Superior temporal gyrus (tissue), 1 donor: ENCODE results near the gene CDKAL1.
"Not testable (repeated sequence)": the region's sequence is repeated elsewhere in the genome, so short reads cannot be mapped to it uniquely, and the experiment has no call there.

Experiments used
- DNase-seq: peaks from one replicate; pipeline ENCODE4 v3.0.0-alpha.2; 2016; ENCODE audit errors: extremely low spot score

The CDKAL1 gene

GRCh38 chr6:21167790-21168189, 633.5 kb downstream of the CDKAL1 start:
- DNase-seq: no peak

GRCh38 chr6:21171801-21172200, 637.5 kb downstream of the CDKAL1 start:
- no peak for DNase-seq

DNA sequence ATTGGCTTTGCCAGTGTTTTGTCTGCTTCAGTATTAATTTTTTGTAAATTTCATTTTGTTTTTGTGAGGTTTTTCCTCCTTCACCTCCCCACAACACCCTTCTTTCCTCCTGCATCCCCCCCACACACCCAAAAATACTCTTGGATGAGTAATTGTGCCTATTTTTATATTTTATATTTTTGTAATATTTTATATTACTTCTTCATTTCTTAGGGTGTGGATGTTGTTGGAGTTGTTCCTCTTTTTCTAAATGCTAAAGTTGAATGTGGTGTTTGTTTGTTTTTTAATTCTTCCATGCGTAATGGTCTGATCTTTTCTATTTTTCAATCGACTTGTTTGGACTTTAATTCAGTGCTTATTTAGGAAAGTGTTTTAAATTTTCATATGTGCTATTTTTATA, 638.8 kb downstream of the CDKAL1 start:
- DNase-seq: no peak

DNA sequence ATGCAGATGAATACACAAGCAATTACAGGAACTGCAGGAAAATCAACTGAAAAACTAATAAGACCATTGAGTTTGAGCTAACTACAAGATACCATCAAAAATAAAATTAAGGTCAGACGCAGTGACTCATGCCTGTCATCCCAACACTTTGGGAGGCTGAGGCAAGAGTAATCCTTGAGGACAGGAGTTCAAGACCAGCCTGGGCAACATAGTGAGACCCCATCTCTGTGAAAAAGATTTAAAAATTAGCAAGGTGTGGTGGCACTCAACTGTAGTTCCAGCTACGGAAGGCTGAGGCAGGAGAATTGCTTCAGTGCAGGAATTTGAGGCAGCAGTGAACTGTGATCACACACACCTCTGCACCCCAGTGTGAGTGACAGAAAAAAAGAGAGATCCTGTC, 639.4 kb downstream of the CDKAL1 start:
- DNase-seq: no peak

DNA sequence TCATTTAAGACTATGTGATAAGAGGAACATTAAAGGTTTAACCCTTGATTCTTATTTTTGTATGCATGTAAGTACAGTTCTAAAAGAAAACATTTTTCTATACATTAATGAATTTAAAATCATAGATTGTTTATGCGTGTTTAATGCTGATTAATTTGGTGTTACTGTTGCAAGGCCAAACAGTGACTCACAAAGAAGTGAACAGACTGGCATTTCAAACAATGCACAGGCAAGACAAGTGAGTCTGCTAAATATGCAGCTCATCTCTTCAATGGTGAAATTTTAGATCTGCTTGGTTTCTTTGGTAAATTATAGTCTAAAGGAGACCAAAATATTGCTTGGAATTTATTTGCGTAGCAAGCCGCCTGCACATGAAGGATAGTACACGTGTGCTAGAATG, 641.9 kb downstream of the CDKAL1 start:
- DNase-seq: no peak

- no peak for DNase-seq
These were observed 645.9 kb downstream of the CDKAL1 start for GRCh38 chr6:21180155-21180554.

DNA sequence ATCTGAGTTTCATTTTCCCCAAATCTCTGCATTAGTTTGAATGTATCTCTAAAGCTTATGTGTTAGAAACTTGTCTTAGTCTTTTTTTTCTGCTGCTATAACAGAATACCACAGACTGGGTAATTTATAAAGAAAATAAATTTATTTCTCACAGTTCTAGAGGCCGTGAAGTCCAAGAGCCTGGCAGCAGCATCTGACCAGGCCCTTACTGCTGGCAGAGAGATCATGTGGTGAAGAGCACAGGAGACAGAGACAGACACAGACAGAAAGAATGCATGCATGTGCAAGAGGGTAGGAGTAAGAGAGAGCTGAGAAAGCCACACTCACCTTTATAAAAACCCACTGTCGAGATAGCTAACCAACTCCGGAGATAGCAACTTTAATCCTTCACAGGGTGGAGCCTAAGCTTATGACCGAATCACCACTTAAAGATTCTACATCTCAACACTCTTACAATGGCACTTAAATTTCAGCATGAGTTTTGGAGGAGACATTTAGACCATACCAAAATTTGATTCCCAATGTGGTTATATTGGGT, 646.6 kb downstream of the CDKAL1 start:
- no peak for DNase-seq

DNA sequence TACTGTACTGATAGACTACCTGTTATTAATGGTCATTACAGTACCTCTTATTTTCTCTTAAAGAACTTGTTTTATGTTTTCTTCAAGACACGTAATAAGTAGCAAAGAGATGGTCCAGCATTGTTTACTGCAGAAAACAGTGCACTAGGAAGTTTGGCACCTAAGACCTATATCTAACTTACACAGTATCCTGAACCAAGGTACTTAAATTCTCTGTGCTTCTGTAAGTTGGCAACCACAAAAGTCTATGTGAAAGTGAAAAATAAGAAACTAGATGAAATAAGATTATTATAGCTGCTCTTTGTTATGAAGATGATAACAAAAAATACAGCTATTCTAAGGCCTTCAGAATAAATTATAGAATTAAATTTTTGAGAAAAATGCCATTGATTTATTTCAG, 647.6 kb downstream of the CDKAL1 start:
- no peak for DNase-seq

GRCh38 chr6:21182589-21182988, 648.3 kb downstream of the CDKAL1 start:
- no peak for DNase-seq

DNA sequence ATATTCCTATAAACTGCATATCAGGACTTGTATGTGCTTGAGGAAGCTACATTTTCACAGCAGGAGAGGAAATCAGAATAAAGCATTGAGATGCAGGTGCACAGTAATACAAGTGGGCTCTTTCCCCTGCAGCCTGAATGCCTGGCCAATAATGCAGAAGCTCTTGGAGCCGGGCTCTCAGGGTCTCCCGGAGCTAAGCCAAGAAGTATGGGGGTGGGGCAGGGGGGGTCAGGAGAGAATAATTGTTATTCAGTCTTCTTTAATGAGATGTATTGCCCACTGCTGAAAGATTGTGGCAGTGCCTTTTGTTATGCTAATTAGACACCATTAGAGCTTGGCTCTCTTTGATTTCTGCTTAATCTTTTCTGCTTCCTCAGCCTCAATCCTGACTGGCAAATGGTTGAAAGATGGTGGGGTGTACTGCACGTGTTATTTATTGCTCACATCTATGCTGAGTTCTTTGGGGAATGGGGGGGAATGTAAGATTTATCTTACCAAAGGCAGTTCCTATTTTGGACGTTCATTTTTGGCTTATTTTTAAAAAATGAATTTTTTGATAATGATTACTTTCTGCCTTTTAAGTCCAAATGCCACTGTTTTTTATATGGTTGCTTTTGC, 651.7 kb downstream of the CDKAL1 start:
- no peak for DNase-seq

DNA sequence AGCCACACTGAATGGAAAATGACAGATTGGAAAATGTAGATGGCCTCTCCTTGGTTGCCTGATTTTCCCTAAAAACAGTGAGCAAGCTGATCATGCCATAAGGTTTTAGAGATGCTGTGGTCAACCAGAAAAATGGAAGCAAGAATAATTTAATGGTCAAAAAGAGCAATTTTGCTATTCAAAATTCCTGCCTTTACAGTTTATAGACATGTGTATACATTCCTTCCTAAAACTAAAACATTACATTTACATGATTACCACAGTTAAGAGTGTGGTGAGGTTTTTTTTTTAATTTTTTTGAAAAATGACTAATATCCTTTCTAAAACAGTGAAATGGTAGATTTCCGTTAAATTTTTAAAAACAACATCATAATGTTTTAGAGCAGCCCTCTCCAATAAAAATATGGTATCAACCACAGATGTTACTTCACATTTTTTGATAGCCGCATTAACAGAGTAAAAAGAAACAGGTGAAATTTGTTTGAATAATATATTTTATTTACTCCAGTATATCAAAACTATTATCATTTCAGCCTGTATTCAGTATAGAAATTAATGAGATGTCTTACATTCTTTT, 652.3 kb downstream of the CDKAL1 start:
- no peak for DNase-seq

DNA sequence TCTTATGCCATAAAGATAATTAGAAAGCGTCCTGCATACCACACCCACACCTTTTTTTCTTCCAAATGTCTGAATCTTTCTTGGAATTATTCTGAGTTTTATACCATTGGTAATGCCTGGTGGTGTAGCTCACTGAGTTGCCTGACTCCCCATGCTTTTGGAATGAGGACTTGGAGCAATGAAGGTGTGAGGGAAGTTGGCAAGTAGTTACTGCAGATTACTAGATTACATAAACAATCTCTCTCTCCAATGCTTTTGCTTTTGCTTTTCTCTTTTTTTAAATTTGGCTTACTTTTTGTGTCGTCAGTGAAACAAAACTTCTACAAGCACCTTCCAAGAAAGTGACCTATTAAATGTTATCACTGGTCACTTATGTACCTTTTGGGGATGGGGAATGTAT, 653.2 kb downstream of the CDKAL1 start:
- no peak for DNase-seq

GRCh38 chr6:21188505-21189223, 654.4 kb downstream of the CDKAL1 start:
- no peak for DNase-seq

- DNase-seq: no peak
These were observed 655.5 kb downstream of the CDKAL1 start for GRCh38 chr6:21189759-21190158.

- DNase-seq: no peak
These were observed 656.4 kb downstream of the CDKAL1 start for GRCh38 chr6:21190701-21191100.

- no peak for DNase-seq
These were observed 659.7 kb downstream of the CDKAL1 start for GRCh38 chr6:21193790-21194475.

GRCh38 chr6:21195301-21195700, 661.0 kb downstream of the CDKAL1 start:
- DNase-seq: not testable (repeated sequence)

DNA sequence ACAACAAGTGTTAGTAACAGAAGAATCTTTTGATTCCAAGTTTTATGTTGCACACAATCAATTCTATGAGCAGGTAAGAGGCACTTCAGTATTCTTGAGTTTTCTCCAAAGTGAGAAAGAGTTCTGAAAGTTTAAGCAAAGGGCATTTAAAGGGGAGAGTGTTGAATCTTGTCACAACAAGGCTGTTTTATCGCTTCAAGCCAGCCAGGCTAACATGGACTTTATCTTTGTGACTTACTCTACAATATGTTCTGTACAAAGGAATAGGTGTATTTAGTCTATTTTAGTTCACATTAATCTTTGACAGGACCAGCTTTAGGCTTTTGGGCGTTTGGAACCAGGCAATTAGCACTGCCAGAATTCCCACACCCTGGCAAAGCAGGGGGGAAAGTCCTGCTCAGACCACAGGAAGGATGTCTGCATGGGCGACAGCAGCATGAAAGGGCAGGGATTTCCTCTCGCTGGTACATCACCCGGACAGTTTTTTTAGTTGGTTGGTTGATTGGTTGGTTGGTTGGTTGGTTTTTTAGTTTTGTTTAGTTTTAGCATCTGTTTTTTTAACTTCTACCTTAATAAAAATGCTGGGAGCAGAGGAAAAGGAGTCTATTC, 663.9 kb downstream of the CDKAL1 start:
- DNase-seq: no peak

DNA sequence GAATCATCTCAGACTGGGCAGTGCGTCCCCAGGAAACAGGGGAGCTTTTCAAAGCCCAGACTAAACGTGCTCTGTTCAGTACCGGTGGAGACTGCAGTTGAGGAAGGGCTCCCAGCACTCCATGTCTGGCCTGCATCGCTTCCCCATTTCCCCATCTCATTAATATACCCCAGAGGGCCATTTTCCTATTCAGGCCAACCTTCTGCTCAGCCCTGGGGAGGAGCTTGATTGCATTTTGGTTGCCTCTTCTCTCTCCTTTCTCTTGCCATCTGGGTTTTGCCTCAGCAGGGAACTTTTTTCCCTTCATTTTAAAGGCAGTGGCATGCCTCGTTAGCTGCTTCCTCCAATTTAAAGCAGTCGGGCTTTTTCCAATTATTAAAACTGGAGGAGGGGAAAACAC, 665.0 kb downstream of the CDKAL1 start:
- no peak for DNase-seq

DNA sequence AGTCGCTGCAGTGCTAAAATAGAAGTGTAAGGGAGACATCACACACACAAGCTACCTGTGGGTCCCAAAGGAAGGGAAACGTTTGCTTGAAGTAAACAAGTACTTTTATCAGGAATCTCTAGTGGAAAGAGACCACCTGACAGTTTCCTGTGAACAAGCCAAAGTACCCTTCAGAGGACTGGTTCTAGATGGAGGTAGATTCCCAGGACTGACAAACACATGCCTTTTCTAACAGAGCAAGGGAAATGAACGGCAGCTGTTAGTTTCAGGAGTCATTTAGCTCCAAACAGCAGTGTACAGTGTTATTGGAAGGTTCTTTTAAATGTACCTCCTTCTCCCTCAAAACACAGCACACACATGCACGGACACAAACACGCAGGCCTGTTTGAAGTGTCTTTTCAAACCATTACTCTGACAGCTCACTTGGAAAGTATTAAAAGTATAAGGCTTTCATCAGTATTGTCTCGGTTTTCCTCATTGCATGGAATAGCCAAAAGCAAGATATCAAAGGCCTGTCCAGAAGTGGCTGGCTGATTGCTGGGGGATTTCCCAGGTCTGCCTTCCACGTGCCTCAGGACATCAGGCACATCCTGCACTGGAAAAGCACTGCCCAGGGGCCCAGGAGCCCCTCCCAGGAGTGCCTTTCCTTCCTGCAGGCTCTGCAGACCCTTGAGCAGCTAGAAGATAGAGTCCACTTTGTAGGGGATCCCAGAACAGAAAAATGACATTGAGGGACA, 666.0 kb downstream of the CDKAL1 start:
- no peak for DNase-seq

DNA sequence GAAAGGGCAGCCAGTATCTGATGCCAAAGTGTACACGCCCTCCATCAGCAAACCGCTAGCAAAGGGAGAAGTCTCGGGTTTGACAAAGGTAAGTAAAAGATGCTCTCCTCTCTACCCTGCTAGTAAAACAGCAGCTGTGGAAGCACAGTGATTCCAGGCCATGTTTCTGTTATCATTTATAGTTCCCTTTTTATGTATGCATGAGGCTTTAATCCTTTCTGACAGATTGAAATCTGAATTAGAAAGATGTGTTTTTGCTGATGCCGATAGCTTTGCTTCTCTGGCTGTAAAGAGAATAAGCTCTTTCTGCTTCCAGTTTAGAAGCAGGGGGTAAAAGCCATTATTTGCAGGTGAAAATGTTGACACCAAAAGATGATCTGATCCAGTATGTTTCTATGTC, 666.9 kb downstream of the CDKAL1 start:
- no peak for DNase-seq
